K562 (cell line): ENCODE data around the gene CFAP73. TPM values are rescaled to one million over a fixed set of nuclear protein-coding genes. Genes with fewer than 3 reads are reported as not detected.

Experiments
- ATAC-seq: fragments of 200-7000 bp; cut with Tn5 transposase; 3 replicates; pipeline ENCODE4 v1.9.1; 2020; ENCODE audit warnings: moderate library complexity
- BruUV-seq: library from RNA; stranded (reverse); fragments of 400-500 nt; replicated peaks from 2 replicates; lab custom pipeline; 2021; lab: Mats Ljungman, UMichigan
- CTCF ChIA-PET: fragments of 300-600 bp; formaldehyde crosslinking; extraction: SDS; loops from one replicate; lab custom pipeline; 2021; ENCODE audit warnings: low intra/inter-chr PET ratio; lab: Yijun Ruan, JAX
- POLR2A ChIA-PET: fragments of 300-600, 350-650 bp; sonication (Branson Sonifier 250); formaldehyde crosslinking; extraction: SDS; loops from one replicate; lab custom pipeline; 2021; ENCODE audit warnings: antibody characterized with exemption, inconsistent platforms; lab: Yijun Ruan, JAX
- DNase-seq, 4 experiments: peaks; one replicate each; pipeline versions ENCODE4 v3.0.0 to v3.0.0-alpha.2; 2011 to 2018; ENCODE audit warnings: low spot score in 3 of 4, mixed read lengths in 3 of 4; ENCODE audit errors: extremely low read depth in 1 of 4
- FAIRE-seq: peaks from 2 replicates; lab custom pipeline; 2011; peaks lifted over from hg19 to GRCh38; lab: Jason Lieb, UNC
- H2AFZ ChIP-seq: 2 replicates; pipeline ENCODE4 v1.6.0; 2011; ENCODE audit warnings: low read depth, low read length, control low read depth, inconsistent platforms
- H3K27ac ChIP-seq: fragments of 200-600 bp; 3 replicates; pipeline ENCODE4 v1.8.0; 2011; ENCODE audit warnings: low read depth, mild to moderate bottlenecking, control low read depth, inconsistent platforms, low read length, moderate library complexity, mixed read lengths; ENCODE audit errors: extremely low read depth
- H3K27me3 ChIP-seq, 2 experiments: fragments of 300-600 bp in 1 of 2; 2 replicates in 1 of 2; 3 replicates in 1 of 2; pipeline versions ENCODE4 v1.6.0 to v1.8.0; 2011; ENCODE audit warnings: inconsistent platforms in 2 of 2, low read length in 2 of 2, mild to moderate bottlenecking in 1 of 2, mixed read lengths in 1 of 2, moderate library complexity in 1 of 2; ENCODE audit not compliant: control insufficient read depth in 2 of 2, insufficient read depth in 2 of 2
- H3K36me3 ChIP-seq: fragments of 300-600 bp; 3 replicates; pipeline ENCODE4 v1.8.0; 2011; ENCODE audit warnings: mild to moderate bottlenecking, low read length, inconsistent platforms; ENCODE audit not compliant: control insufficient read depth, insufficient read depth
- H3K4me1 ChIP-seq, 2 experiments: fragments of 200-600 bp in 1 of 2; replicated peaks in 1 of 2; 2 replicates in 1 of 2; 3 replicates in 1 of 2; pipeline versions ENCODE4 v1.5.1 to v1.8.0; 2011; ENCODE audit warnings: inconsistent platforms in 2 of 2, low read length in 2 of 2, mild to moderate bottlenecking in 1 of 2, mixed read lengths in 1 of 2, moderate library complexity in 1 of 2; ENCODE audit not compliant: control insufficient read depth in 2 of 2, insufficient read depth in 2 of 2
- H3K4me2 ChIP-seq: 2 replicates; pipeline ENCODE4 v1.6.1; 2011; ENCODE audit warnings: low read length, control low read depth, inconsistent platforms, mixed read lengths; ENCODE audit not compliant: insufficient read depth
- H3K4me3 ChIP-seq: fragments of 200-600 bp; sonication (generic), shearing (Covaris generic); 2 replicates; pipeline ENCODE4 v1.5.1; 2016; ENCODE audit warnings: control low read depth, inconsistent platforms
- H3K79me2 ChIP-seq: fragments of 200-600 bp; 3 replicates; pipeline ENCODE4 v1.8.0; 2011; ENCODE audit warnings: low read length, inconsistent platforms; ENCODE audit not compliant: control insufficient read depth, insufficient read depth
- H3K9ac ChIP-seq, 2 experiments: 2 replicates each; pipeline versions ENCODE4 v1.6.0 to v1.6.1; 2011; ENCODE audit warnings: low read depth in 2 of 2, low read length in 2 of 2, control low read depth in 1 of 2, inconsistent platforms in 1 of 2, mild to moderate bottlenecking in 1 of 2, mixed read lengths in 1 of 2; ENCODE audit not compliant: insufficient read depth in 1 of 2
- H3K9me1 ChIP-seq: one replicate; pipeline ENCODE4 v1.6.0; 2011; ENCODE audit warnings: inconsistent platforms, mild to moderate bottlenecking, low read length, moderate library complexity; ENCODE audit not compliant: control insufficient read depth, insufficient read depth
- H3K9me3 ChIP-seq: replicated peaks from 2 replicates; pipeline ENCODE4 v1.5.1; 2011; ENCODE audit warnings: low read depth, low read length, inconsistent platforms; ENCODE audit not compliant: control insufficient read depth, insufficient read depth
- H4K20me1 ChIP-seq: replicated peaks from 2 replicates; pipeline ENCODE4 v1.6.1; 2011; ENCODE audit warnings: low read length, inconsistent platforms, mixed read lengths; ENCODE audit not compliant: control insufficient read depth, insufficient read depth
- HIVEP1 ChIP-seq: fragments of 250-450 bp; sonication (Bioruptor Pico); IDR thresholded peaks from 2 replicates; pipeline ENCODE4 v1.4.0; 2020; ENCODE audit warnings: mild to moderate bottlenecking
- KLF1 ChIP-seq: fragments of 450-650 bp; IDR thresholded peaks from 2 replicates; pipeline ENCODE4 v1.6.1; 2016; ENCODE audit warnings: missing genetic modification characterization, missing compliant biosample characterization
- NCOR1 ChIP-seq: fragments of 450-650 bp; IDR thresholded peaks from 2 replicates; pipeline ENCODE4 v1.6.1; 2016; ENCODE audit warnings: mild to moderate bottlenecking, moderate library complexity
- PHB2 ChIP-seq: fragments of 450-650 bp; IDR thresholded peaks from 2 replicates; pipeline ENCODE4 v1.6.1; 2017; ENCODE audit warnings: low read depth
- STAT5B ChIP-seq: fragments of 250-450 bp; sonication (Bioruptor Pico); IDR thresholded peaks from 2 replicates; pipeline ENCODE4 v1.8.0; 2021; ENCODE audit warnings: mild to moderate bottlenecking, inconsistent platforms
- WGBS: fragments of 100-300 bp; shearing (Covaris generic); methylation state at CpG from one replicate; pipeline ENCODE4 v1.1.6; 2016; ENCODE audit warnings: low coverage, mixed read lengths; ENCODE audit not compliant: insufficient coverage; ENCODE audit errors: missing lambda C conversion rate; 5-methylcytosine and 5-hydroxymethylcytosine counted together
- in situ Hi-C: fragments of 300-500 bp; cut with MboI; formaldehyde crosslinking; loops from 4 replicates; pipeline ENCODE4 v1.15.0; 2018; ENCODE audit warnings: inconsistent platforms, mixed read lengths
- intact Hi-C: fragments of 100-400 bp; cut with micrococcal nuclease; formaldehyde crosslinking; loops from 2 replicates; pipeline ENCODE4 v1.14.2; 2022
- polyA plus RNA-seq, 8 experiments: library from polyadenylated mRNA; depleted of rRNA in 4 of 8; stranded (reverse) in 5 of 8; unstranded in 3 of 8; fragments of >200 nt; fragmentation: Nextera tagmentation in 2 of 8; fragmentation: Illumina TruSeq in 1 of 8; extraction: Ambion mirVana in 2 of 8; extraction: Trizol in 1 of 8; gene quantifications; 2 replicates each; pipeline versions ENCODE4 v1.2.1 to v1.2.3, GENCODE V29; 2011 to 2014; ENCODE audit warnings: inconsistent platforms in 1 of 8, missing spikeins in 1 of 8
- total RNA-seq, 7 experiments: library from RNA; depleted of rRNA in 6 of 7; stranded (reverse); fragments of >200 nt in 6 of 7; fragmentation: Illumina TruSeq in 2 of 7; extraction: Trizol in 2 of 7; gene quantifications; 2 replicates each; pipeline versions ENCODE4 v1.2.1 to v1.2.3, GENCODE V29; 2011 to 2021; ENCODE audit warnings: low replicate concordance in 1 of 7
- TF ChIP-seq, protein P1 (sequence below): fragments of 450-650 bp; formaldehyde crosslinking; conservative IDR thresholded peaks from 2 replicates; pipeline ENCODE4 v1.4.0; 2022; ENCODE audit warnings: mild to moderate bottlenecking, missing genetic modification characterization
- TF ChIP-seq, protein P2 (sequence below): fragments of 250-450 bp; sonication (Bioruptor Pico); IDR thresholded peaks from 2 replicates; pipeline ENCODE4 v1.9.0; 2021; ENCODE audit warnings: mild to moderate bottlenecking, inconsistent platforms

The CFAP73 gene
- total and polyA plus RNA-seq, 9 of the 15 experiments (the other 6 are each of a cell fraction or from before 2014, with no cell fraction given), result not detected

DNA sequence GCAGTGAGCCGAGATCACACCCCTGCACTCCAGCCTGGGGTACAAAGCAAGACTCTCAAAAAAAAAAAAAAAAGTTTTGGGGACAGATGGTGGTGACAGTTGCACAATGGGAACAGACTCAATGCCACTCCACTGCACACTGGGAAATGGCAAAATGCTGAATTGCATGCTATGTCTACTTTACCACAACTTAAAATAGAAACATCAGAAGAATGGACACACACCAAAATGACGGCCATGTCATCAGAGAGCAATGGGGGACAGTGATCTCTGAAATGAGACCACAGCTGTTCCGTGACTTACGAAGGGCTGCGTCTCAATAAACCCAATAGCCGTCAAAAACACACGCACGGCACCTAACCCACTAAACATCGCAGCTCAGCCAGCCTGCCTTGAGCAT lies 22.0 kb downstream of the CFAP73 start:
- Histone ChIP-seq H3K27me3 (no peaks in the 10 kb centered on the region), H3K27ac (no peak overlapping the region), H3K9ac (no peak overlapping the region), H4K20me1 (no peaks in the 10 kb centered on the region; the same call in 1 of the 2 replicates), H3K4me2 (no peak overlapping the region), H3K9me1 (peaks cover 2% of the 10 kb centered on the region), H2AFZ (no peak overlapping the region), H3K79me2 (no peaks in the 10 kb centered on the region; the same call in 2 of the 3 replicates), H3K4me1 (peaks cover 0 to 12% of the 10 kb centered on the region in 2 experiments; a peak in 2 of 5 replicates), H3K4me3 (no peak overlapping the region), H3K36me3 (peaks cover 89% of the 10 kb centered on the region), H3K9me3 (no peaks in the 10 kb centered on the region)
- 96% methylated on average over 9 of the region's 9 CpGs for WGBS
- intact Hi-C loops (no loop called here), in situ Hi-C loops (loop anchor here (5.0 kb wide), 1 partner anchor 124 kb away; no protein-coding TSS in a partner anchor)
- ATAC-seq, result no peak
- ChIA-PET POLR2A (interaction anchor here (0.5 kb wide), 1 partner anchor 233 kb away, joined by 3 read pairs; no protein-coding TSS in a partner anchor), CTCF (interaction anchor here (0.7 kb wide), 1 partner anchor 677 kb away, joined by 5 read pairs; no protein-coding TSS in a partner anchor)
- DNase-seq, result no peak
- no TSS peak for BruUV-seq
- FAIRE-seq, result no peak
- TF ChIP-seq, protein P1, sequence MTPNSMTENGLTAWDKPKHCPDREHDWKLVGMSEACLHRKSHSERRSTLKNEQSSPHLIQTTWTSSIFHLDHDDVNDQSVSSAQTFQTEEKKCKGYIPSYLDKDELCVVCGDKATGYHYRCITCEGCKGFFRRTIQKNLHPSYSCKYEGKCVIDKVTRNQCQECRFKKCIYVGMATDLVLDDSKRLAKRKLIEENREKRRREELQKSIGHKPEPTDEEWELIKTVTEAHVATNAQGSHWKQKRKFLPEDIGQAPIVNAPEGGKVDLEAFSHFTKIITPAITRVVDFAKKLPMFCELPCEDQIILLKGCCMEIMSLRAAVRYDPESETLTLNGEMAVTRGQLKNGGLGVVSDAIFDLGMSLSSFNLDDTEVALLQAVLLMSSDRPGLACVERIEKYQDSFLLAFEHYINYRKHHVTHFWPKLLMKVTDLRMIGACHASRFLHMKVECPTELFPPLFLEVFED (CRISPR knock-in tag), result no peak
- TF ChIP-seq NCOR1 (no peak), HIVEP1 (no peak), STAT5B (CRISPR knock-in tag) (no peak), KLF1 (no peak), PHB2 (no peak)
- TF ChIP-seq, protein P2, sequence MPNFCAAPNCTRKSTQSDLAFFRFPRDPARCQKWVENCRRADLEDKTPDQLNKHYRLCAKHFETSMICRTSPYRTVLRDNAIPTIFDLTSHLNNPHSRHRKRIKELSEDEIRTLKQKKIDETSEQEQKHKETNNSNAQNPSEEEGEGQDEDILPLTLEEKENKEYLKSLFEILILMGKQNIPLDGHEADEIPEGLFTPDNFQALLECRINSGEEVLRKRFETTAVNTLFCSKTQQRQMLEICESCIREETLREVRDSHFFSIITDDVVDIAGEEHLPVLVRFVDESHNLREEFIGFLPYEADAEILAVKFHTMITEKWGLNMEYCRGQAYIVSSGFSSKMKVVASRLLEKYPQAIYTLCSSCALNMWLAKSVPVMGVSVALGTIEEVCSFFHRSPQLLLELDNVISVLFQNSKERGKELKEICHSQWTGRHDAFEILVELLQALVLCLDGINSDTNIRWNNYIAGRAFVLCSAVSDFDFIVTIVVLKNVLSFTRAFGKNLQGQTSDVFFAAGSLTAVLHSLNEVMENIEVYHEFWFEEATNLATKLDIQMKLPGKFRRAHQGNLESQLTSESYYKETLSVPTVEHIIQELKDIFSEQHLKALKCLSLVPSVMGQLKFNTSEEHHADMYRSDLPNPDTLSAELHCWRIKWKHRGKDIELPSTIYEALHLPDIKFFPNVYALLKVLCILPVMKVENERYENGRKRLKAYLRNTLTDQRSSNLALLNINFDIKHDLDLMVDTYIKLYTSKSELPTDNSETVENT (CRISPR knock-in tag), result no peak
